ENCODE measurements around the gene SESN1.

SESN1 gene

GRCh38 chr6:108947114-108947854 lies 147.4 kb downstream of the SESN1 start:
- no peaks in the 10 kb centered on the region for H4K20me1 ChIP-seq
- no peaks in the 10 kb centered on the region for H3K27me3 ChIP-seq
- peak overlapping the region; percentile 69 to 97 (median 89) for H3K4me2 ChIP-seq
- H3K4me1 ChIP-seq = peaks cover 72 to 97% (median 77%) of the 10 kb centered on the region in 10 experiments
- peak overlapping the region in 9 of 11 experiments; percentile 14 to 89 (median 83); a peak in 17 of 22 replicates for H3K9ac ChIP-seq
- peak in 8 of 11 experiments; percentile 12 to 83 (median 57); a peak in 9 of 22 replicates for TF ChIP-seq Cebpa-rat (IDR thresholded peaks at IDR 0.05)
- no peaks in the 10 kb centered on the region for H3K36me3 ChIP-seq
- H3K9me3 ChIP-seq (replicated peaks in 1 of 11) = no peaks in the 10 kb centered on the region; a peak in 1 of 22 replicates
- H3K27ac ChIP-seq = peak overlapping the region; percentile 37 to 97 (median 94)
- H3K4me3 ChIP-seq = peak overlapping the region in 2 of 10 experiments; percentile 37 to 51; a peak in 3 of 20 replicates

GRCh38 chr6:108946695-108947094 lies 148.0 kb downstream of the SESN1 start:
- Histone ChIP-seq H3K36me3 (no peaks in the 10 kb centered on the region), H3K9ac (peak overlapping the region in 9 of 11 experiments; percentile 14 to 89 (median 83); a peak in 16 of 22 replicates), H3K4me3 (peak overlapping the region in 2 of 10 experiments; percentile 10 to 37; a peak in 2 of 20 replicates), H3K4me1 (peaks cover 77 to 100% (median 83%) of the 10 kb centered on the region in 10 experiments), H3K27me3 (no peaks in the 10 kb centered on the region), H3K27ac (peak overlapping the region; percentile 37 to 97 (median 94); a peak in 21 of 22 replicates), H3K4me2 (peak overlapping the region; percentile 69 to 97 (median 89)), H4K20me1 (no peaks in the 10 kb centered on the region), H3K9me3 (replicated peaks in 1 of 11) (no peaks in the 10 kb centered on the region; a peak in 1 of 22 replicates)
- no peak for TF ChIP-seq Cebpa-rat (IDR thresholded peaks at IDR 0.05)

- Histone ChIP-seq H3K36me3 (no peaks in the 10 kb centered on the region), H3K27ac (peak overlapping the region in 9 of 11 experiments; percentile 6 to 97 (median 94); a peak in 17 of 22 replicates), H3K27me3 (no peaks in the 10 kb centered on the region), H3K4me2 (peak overlapping the region; percentile 13 to 97 (median 87); a peak in 21 of 22 replicates), H3K4me3 (no peak overlapping the region), H3K9me3 (replicated peaks in 1 of 11) (no peaks in the 10 kb centered on the region; a peak in 1 of 22 replicates), H3K9ac (peak overlapping the region in 5 of 11 experiments; percentile 83 to 89 (median 86); a peak in 7 of 22 replicates), H4K20me1 (no peaks in the 10 kb centered on the region), H3K4me1 (peaks cover 77 to 96% (median 85%) of the 10 kb centered on the region in 10 experiments)
- no peak for TF ChIP-seq Cebpa-rat (IDR thresholded peaks at IDR 0.05)
Observed at GRCh38 chr6:108945681-108946159, 148.9 kb downstream of the SESN1 start.

GRCh38 chr6:108944707-108945680 lies 149.7 kb downstream of the SESN1 start:
- no peak for TF ChIP-seq Cebpa-rat (IDR thresholded peaks at IDR 0.05)
- H3K4me1 ChIP-seq = peaks cover 77 to 91% (median 84%) of the 10 kb centered on the region in 10 experiments
- H3K36me3 ChIP-seq = no peaks in the 10 kb centered on the region
- H4K20me1 ChIP-seq = no peaks in the 10 kb centered on the region
- H3K27me3 ChIP-seq = no peaks in the 10 kb centered on the region
- H3K4me2 ChIP-seq = peak overlapping the region; percentile 13 to 97 (median 87); a peak in 21 of 22 replicates
- H3K9ac ChIP-seq = peak overlapping the region in 3 of 11 experiments; percentile 83 to 89 (median 86); a peak in 6 of 22 replicates
- no peak overlapping the region for H3K4me3 ChIP-seq
- H3K27ac ChIP-seq = peak overlapping the region in 7 of 11 experiments; percentile 6 to 97 (median 95); a peak in 14 of 22 replicates
- H3K9me3 ChIP-seq (replicated peaks in 1 of 11) = no peaks in the 10 kb centered on the region; a peak in 1 of 22 replicates

GRCh38 chr6:108944071-108944470 lies 150.6 kb downstream of the SESN1 start:
- Histone ChIP-seq H3K4me1 (peaks cover 70 to 82% (median 74%) of the 10 kb centered on the region in 10 experiments), H3K9me3 (replicated peaks in 1 of 11) (peaks cover 0 to 5% (median 4%) of the 10 kb centered on the region in 11 experiments; a peak in 9 of 22 replicates), H3K4me2 (peak overlapping the region; percentile 13 to 97 (median 87); a peak in 16 of 22 replicates), H3K9ac (peak overlapping the region in 3 of 11 experiments; percentile 7 to 89 (median 36); a peak in 3 of 22 replicates), H4K20me1 (no peaks in the 10 kb centered on the region), H3K27me3 (no peaks in the 10 kb centered on the region), H3K4me3 (no peak overlapping the region), H3K27ac (peak overlapping the region in 5 of 11 experiments; percentile 32 to 95 (median 94); a peak in 5 of 22 replicates), H3K36me3 (no peaks in the 10 kb centered on the region)
- no peak for TF ChIP-seq Cebpa-rat (IDR thresholded peaks at IDR 0.05)

GRCh38 chr6:108942556-108943492 lies 151.8 kb downstream of the SESN1 start:
- H3K4me2 ChIP-seq = peak overlapping the region; percentile 47 to 91 (median 69)
- TF ChIP-seq Cebpa-rat (IDR thresholded peaks at IDR 0.05) = no peak

GRCh38 chr6:108941859-108942258 lies 152.8 kb downstream of the SESN1 start:
- Histone ChIP-seq H3K9ac (no peak overlapping the region), H4K20me1 (no peaks in the 10 kb centered on the region), H3K36me3 (no peaks in the 10 kb centered on the region), H3K27ac (no peak overlapping the region; a peak in 3 of 22 replicates), H3K9me3 (replicated peaks in 1 of 11) (peaks cover 0 to 7% (median 4%) of the 10 kb centered on the region in 11 experiments; a peak in 9 of 22 replicates), H3K27me3 (no peaks in the 10 kb centered on the region), H3K4me2 (peak overlapping the region; percentile 47 to 91 (median 69); a peak in 20 of 22 replicates), H3K4me1 (peaks cover 49 to 60% (median 52%) of the 10 kb centered on the region in 10 experiments), H3K4me3 (no peak overlapping the region)
- no peak for TF ChIP-seq Cebpa-rat (IDR thresholded peaks at IDR 0.05)

More at GRCh38 chr6:108942556-108943492, 151.8 kb downstream of the SESN1 start:
- Histone ChIP-seq H3K4me1 (peaks cover 57 to 70% (median 62%) of the 10 kb centered on the region in 10 experiments), H3K4me3 (no peak overlapping the region), H3K27ac (peak overlapping the region in 7 of 11 experiments; percentile 2 to 95 (median 32); a peak in 10 of 22 replicates), H3K9me3 (replicated peaks in 1 of 11) (peaks cover 0 to 7% (median 4%) of the 10 kb centered on the region in 11 experiments; a peak in 9 of 22 replicates), H3K9ac (peak overlapping the region in 6 of 11 experiments; percentile 18 to 89 (median 32); a peak in 5 of 22 replicates), H3K27me3 (no peaks in the 10 kb centered on the region), H4K20me1 (no peaks in the 10 kb centered on the region), H3K36me3 (no peaks in the 10 kb centered on the region)
